Effector memory CD4-positive, alpha-beta T cell (primary cell): ENCODE data around the gene EFHC1.
A peak's percentile ranks its signal among the peaks of the same experiment; 100 is the strongest.
"Not testable (repeated sequence)": the region's sequence is repeated elsewhere in the genome, so short reads cannot be mapped to it uniquely, and the experiment has no call there.

Experiments
- DNase-seq, 3 donors: peaks; one replicate each; pipeline ENCODE4 v3.0.0-alpha.2; 2020
- H3K27ac ChIP-seq: 2 replicates; pipeline ENCODE4 v1.7.0; 2013; ENCODE audit warnings: mild to moderate bottlenecking, low read length, moderate library complexity; ENCODE audit not compliant: insufficient read depth, poor library complexity, severe bottlenecking
- H3K27me3 ChIP-seq: replicated peaks from 2 replicates; pipeline ENCODE4 v1.7.0; 2013; ENCODE audit warnings: mild to moderate bottlenecking, low read length; ENCODE audit not compliant: insufficient read depth, control insufficient read depth, poor library complexity, severe bottlenecking
- H3K36me3 ChIP-seq: 2 replicates; pipeline ENCODE4 v1.7.0; 2013; ENCODE audit warnings: mild to moderate bottlenecking, low read length, moderate library complexity; ENCODE audit not compliant: control insufficient read depth, insufficient read depth
- H3K4me1 ChIP-seq: 2 replicates; pipeline ENCODE4 v1.7.0; 2013; ENCODE audit warnings: low read length, mild to moderate bottlenecking; ENCODE audit not compliant: control insufficient read depth, insufficient read depth, poor library complexity, severe bottlenecking
- H3K4me3 ChIP-seq: 2 replicates; pipeline ENCODE4 v1.7.0; 2013; ENCODE audit warnings: low read length, low read depth, mild to moderate bottlenecking; ENCODE audit not compliant: insufficient read depth, poor library complexity, severe bottlenecking
- H3K9me3 ChIP-seq: 2 replicates; pipeline ENCODE4 v1.7.0; 2013; ENCODE audit warnings: mild to moderate bottlenecking, low read length, moderate library complexity; ENCODE audit not compliant: control insufficient read depth

The EFHC1 gene

GRCh38 chr6:52384145-52384766 lies 35.9 kb upstream of the EFHC1 start:
- no peak for DNase-seq
- Histone ChIP-seq H3K27me3 (no peaks in the 10 kb centered on the region), H3K4me3 (no peak overlapping the region), H3K36me3 (no peaks in the 10 kb centered on the region), H3K9me3 (no peaks in the 10 kb centered on the region), H3K4me1 (peaks cover 23% of the 10 kb centered on the region), H3K27ac (no peak overlapping the region)

DNA sequence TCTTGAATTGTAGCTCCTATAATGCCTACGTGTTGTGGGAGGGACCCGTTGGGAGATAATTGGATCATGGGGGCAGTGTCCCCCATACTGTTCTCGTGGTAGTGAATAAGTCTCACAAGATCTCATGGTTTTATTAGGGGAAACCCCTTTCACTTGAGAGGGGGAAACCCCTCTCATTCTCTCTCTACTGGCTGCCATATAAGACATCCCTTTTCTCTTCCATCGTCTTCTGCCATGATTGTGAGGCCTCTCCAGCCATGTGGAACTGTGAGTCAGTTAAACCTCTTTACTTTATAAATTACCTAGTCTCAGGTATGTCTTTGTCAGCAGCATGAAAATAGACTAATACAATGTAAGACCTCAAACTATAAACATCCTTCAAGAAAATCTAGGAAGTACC lies 35.1 kb upstream of the EFHC1 start:
- peaks cover 30% of the 10 kb centered on the region for H3K4me1 ChIP-seq
- H3K9me3 ChIP-seq, result no peaks in the 10 kb centered on the region
- H3K27me3 ChIP-seq, result no peaks in the 10 kb centered on the region
- DNase-seq, result no peak
- H3K4me3 ChIP-seq, result no peak overlapping the region
- H3K27ac ChIP-seq, result no peak overlapping the region
- no peaks in the 10 kb centered on the region for H3K36me3 ChIP-seq

DNA sequence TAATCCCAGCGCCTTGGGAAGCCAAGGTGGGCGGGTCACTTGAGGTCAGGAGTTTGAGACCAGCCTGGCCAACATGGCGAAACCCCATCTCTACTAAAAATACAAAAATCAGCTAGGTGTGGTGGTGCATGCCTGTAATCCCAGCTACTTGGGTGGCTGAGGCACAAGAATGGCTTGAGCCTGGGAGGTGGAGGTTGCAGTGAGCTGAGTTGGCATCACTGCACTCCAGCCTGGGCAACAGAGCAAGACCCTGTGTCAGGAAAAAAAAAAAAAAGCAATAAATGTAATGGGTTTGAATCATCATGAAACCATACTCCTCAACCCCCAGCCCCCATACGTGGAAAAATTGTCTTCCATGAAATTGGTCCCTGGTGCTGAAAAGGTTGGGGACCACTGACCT lies 32.0 kb upstream of the EFHC1 start:
- H3K4me3 ChIP-seq, H3K27me3 ChIP-seq, H3K36me3 ChIP-seq, DNase-seq, H3K27ac ChIP-seq, H3K9me3 ChIP-seq: not testable (repeated sequence)
- peaks cover 46% of the 10 kb centered on the region for H3K4me1 ChIP-seq

GRCh38 chr6:52388790-52389189 lies 31.4 kb upstream of the EFHC1 start:
- H3K9me3 ChIP-seq, result no peaks in the 10 kb centered on the region
- H3K27ac ChIP-seq, result peak overlapping the region; percentile 86
- peaks cover 51% of the 10 kb centered on the region for H3K4me1 ChIP-seq
- no peaks in the 10 kb centered on the region for H3K36me3 ChIP-seq
- H3K27me3 ChIP-seq, result no peaks in the 10 kb centered on the region
- no peak overlapping the region for H3K4me3 ChIP-seq
- DNase-seq, result no peak

- Histone ChIP-seq H3K27ac (peak overlapping the region; percentile 86), H3K27me3 (no peaks in the 10 kb centered on the region), H3K36me3 (no peaks in the 10 kb centered on the region), H3K9me3 (no peaks in the 10 kb centered on the region), H3K4me3 (no peak overlapping the region), H3K4me1 (peaks cover 53% of the 10 kb centered on the region)
- no peak for DNase-seq
These were observed 30.9 kb upstream of the EFHC1 start for GRCh38 chr6:52389264-52389625.

DNA sequence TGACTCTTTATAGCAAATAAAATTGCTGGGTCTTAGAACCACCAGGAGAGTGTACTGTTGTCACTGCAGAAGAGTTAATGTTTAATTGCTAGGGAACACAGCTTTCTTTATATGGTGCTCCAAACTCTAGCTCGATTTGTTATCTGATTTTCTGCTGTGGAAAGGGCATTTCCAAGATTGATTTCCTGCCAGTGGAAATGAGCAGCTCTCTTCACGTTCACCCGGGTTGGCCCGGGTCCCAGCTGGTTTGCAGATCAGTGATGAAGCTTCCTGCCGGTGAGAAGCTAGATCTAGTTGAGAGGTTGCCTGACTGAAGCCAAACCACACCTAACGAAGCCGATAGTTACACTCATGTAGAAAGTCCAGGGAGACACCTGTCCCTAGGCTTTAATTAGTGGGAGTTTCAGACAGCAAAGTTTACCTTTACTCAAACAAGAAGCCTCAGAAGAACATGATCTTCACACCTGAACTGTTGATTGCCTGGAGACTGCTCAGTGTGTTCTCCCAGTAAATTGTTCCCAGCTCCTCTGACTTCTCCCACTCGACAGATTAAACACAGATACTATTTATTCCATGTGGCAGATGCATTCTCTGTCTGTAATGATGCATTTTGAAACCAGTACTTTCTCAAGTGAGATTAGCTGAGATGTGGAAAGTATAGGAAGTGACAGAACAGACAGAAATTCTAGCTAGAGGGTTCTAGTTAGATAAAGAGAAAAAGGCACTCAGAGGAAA lies 30.3 kb upstream of the EFHC1 start:
- Histone ChIP-seq H3K4me3 (peak overlapping the region; percentile 15), H3K27ac (peak overlapping the region; percentile 86)
- peak; percentile 38 to 72 (median 39) for DNase-seq

GRCh38 chr6:52390361-52390727 lies 29.8 kb upstream of the EFHC1 start:
- no peaks in the 10 kb centered on the region for H3K9me3 ChIP-seq

More for the DNA sequence above, 30.3 kb upstream of the EFHC1 start:
- H3K4me1 ChIP-seq, result peaks cover 58% of the 10 kb centered on the region
- no peaks in the 10 kb centered on the region for H3K9me3 ChIP-seq
- no peaks in the 10 kb centered on the region for H3K36me3 ChIP-seq
- no peaks in the 10 kb centered on the region for H3K27me3 ChIP-seq

GRCh38 chr6:52391599-52391998 lies 28.5 kb upstream of the EFHC1 start:
- peaks cover 70% of the 10 kb centered on the region for H3K4me1 ChIP-seq
- H3K27me3 ChIP-seq, result no peaks in the 10 kb centered on the region
- no peaks in the 10 kb centered on the region for H3K36me3 ChIP-seq
- H3K4me3 ChIP-seq, result no peak overlapping the region
- no peaks in the 10 kb centered on the region for H3K9me3 ChIP-seq
- DNase-seq, result no peak
- peak overlapping the region; percentile 86 for H3K27ac ChIP-seq

More at GRCh38 chr6:52390361-52390727, 29.8 kb upstream of the EFHC1 start:
- Histone ChIP-seq H3K4me1 (peaks cover 64% of the 10 kb centered on the region), H3K27me3 (no peaks in the 10 kb centered on the region), H3K36me3 (no peaks in the 10 kb centered on the region), H3K4me3 (peak overlapping the region; percentile 20), H3K27ac (peak overlapping the region; percentile 86)
- peak; percentile 54 to 60 (median 57) for DNase-seq

- Histone ChIP-seq H3K4me1 (peaks cover 83% of the 10 kb centered on the region), H3K9me3 (no peaks in the 10 kb centered on the region), H3K4me3 (no peak overlapping the region), H3K36me3 (no peaks in the 10 kb centered on the region), H3K27me3 (no peaks in the 10 kb centered on the region), H3K27ac (peak overlapping the region; percentile 77)
- DNase-seq, result no peak
These were observed 27.2 kb upstream of the EFHC1 start for GRCh38 chr6:52392944-52393343.

- no peak for DNase-seq
- Histone ChIP-seq H3K36me3 (no peaks in the 10 kb centered on the region), H3K27me3 (no peaks in the 10 kb centered on the region), H3K4me1 (peaks cover 82% of the 10 kb centered on the region), H3K4me3 (peak overlapping the region; percentile 12), H3K27ac (peak overlapping the region; percentile 77), H3K9me3 (no peaks in the 10 kb centered on the region)
These were observed 26.4 kb upstream of the EFHC1 start for GRCh38 chr6:52393780-52394179.
